H9 (cell line): ENCODE measurements around the gene STOML3. TPM values are rescaled to one million over a fixed set of nuclear protein-coding genes. Genes with fewer than 3 reads are reported as not detected.
A peak's percentile ranks its signal among the peaks of the same experiment; 100 is the strongest.

Source experiments
- DNase-seq: peaks from one replicate; pipeline ENCODE4 v3.0.0-alpha.2; 2017
- H2AFZ ChIP-seq: one replicate; pipeline ENCODE4 v1.6.1; 2013; ENCODE audit warnings: mild to moderate bottlenecking, low read length, control low read depth, moderate library complexity
- H2AK5ac ChIP-seq: 2 replicates; pipeline ENCODE4 v1.6.1; 2013; ENCODE audit warnings: low read length, control low read depth, mixed read lengths; ENCODE audit not compliant: insufficient read length
- H2BK120ac ChIP-seq: one replicate; pipeline ENCODE4 v1.6.1; 2013; ENCODE audit warnings: low read depth, mild to moderate bottlenecking, low read length, control low read depth, inconsistent platforms; ENCODE audit not compliant: poor library complexity, severe bottlenecking
- H2BK12ac ChIP-seq: 2 replicates; pipeline ENCODE4 v1.6.1; 2013; ENCODE audit warnings: low read length, control low read depth, mixed read lengths, low read depth; ENCODE audit not compliant: insufficient read length
- H2BK15ac ChIP-seq: 2 replicates; pipeline ENCODE4 v1.6.1; 2013; ENCODE audit warnings: low read depth, low read length, control low read depth
- H2BK20ac ChIP-seq: one replicate; pipeline ENCODE4 v1.6.1; 2013; ENCODE audit warnings: low read depth, mild to moderate bottlenecking, low read length, control low read depth, inconsistent platforms; ENCODE audit not compliant: poor library complexity, severe bottlenecking
- H2BK5ac ChIP-seq: 2 replicates; pipeline ENCODE4 v1.6.1; 2013; ENCODE audit warnings: low read length, control low read depth, mixed read lengths; ENCODE audit not compliant: insufficient read length
- H3K14ac ChIP-seq: 2 replicates; pipeline ENCODE4 v1.6.1; 2013; ENCODE audit warnings: low read length, control low read depth; ENCODE audit not compliant: insufficient read depth
- H3K18ac ChIP-seq: 2 replicates; pipeline ENCODE4 v1.6.1; 2013; ENCODE audit warnings: low read depth, mild to moderate bottlenecking, mixed read lengths, low read length, control low read depth; ENCODE audit not compliant: insufficient read length
- H3K23ac ChIP-seq: 2 replicates; pipeline ENCODE4 v1.6.1; 2013; ENCODE audit warnings: low read length, control low read depth, mixed read lengths, low read depth; ENCODE audit not compliant: insufficient read length
- H3K23me2 ChIP-seq: 2 replicates; pipeline ENCODE4 v1.6.1; 2013; ENCODE audit warnings: low read depth, mild to moderate bottlenecking, mixed read lengths, low read length, control low read depth; ENCODE audit not compliant: insufficient read length, poor library complexity, severe bottlenecking
- H3K27ac ChIP-seq: 2 replicates; pipeline ENCODE4 v1.5.1; 2013; ENCODE audit warnings: low read length, control low read depth, mixed read lengths, low read depth; ENCODE audit not compliant: insufficient read length
- H3K27me3 ChIP-seq: 2 replicates; pipeline ENCODE4 v1.6.1; 2013; ENCODE audit warnings: low read length, control low read depth, inconsistent platforms; ENCODE audit not compliant: insufficient read depth
- H3K4ac ChIP-seq: 2 replicates; pipeline ENCODE4 v1.6.1; 2013; ENCODE audit warnings: low read depth, mild to moderate bottlenecking, control low read depth, inconsistent platforms, low read length, moderate library complexity
- H3K4me1 ChIP-seq: 2 replicates; pipeline ENCODE4 v1.6.1; 2013; ENCODE audit warnings: low read length, control low read depth, inconsistent platforms; ENCODE audit not compliant: insufficient read depth
- H3K4me2 ChIP-seq: 2 replicates; pipeline ENCODE4 v1.6.1; 2013; ENCODE audit warnings: low read length, control low read depth, mixed read lengths; ENCODE audit not compliant: insufficient read length, insufficient read depth
- H3K56ac ChIP-seq: 2 replicates; pipeline ENCODE4 v1.6.1; 2013; ENCODE audit warnings: low read depth, mild to moderate bottlenecking, mixed read lengths, low read length, control low read depth; ENCODE audit not compliant: insufficient read length
- H3K79me1 ChIP-seq: 2 replicates; pipeline ENCODE4 v1.6.1; 2013; ENCODE audit warnings: low read depth, mild to moderate bottlenecking, moderate library complexity, low read length, control low read depth, inconsistent platforms; ENCODE audit not compliant: insufficient read depth, poor library complexity, severe bottlenecking
- H3K79me2 ChIP-seq: 2 replicates; pipeline ENCODE4 v1.6.1; 2013; ENCODE audit warnings: low read length, control low read depth, inconsistent platforms; ENCODE audit not compliant: insufficient read depth
- H3K9ac ChIP-seq: 2 replicates; pipeline ENCODE4 v1.6.1; 2013; ENCODE audit warnings: low read length, control low read depth, mixed read lengths; ENCODE audit not compliant: insufficient read length; ENCODE audit errors: extremely low read depth
- H3K9me3 ChIP-seq: one replicate; pipeline ENCODE4 v1.6.1; 2013; ENCODE audit warnings: low read depth, low read length, inconsistent platforms; ENCODE audit not compliant: control insufficient read depth
- H3T11ph ChIP-seq: one replicate; pipeline ENCODE4 v1.6.1; 2013; ENCODE audit warnings: mild to moderate bottlenecking, low read length, control low read depth, inconsistent platforms
- H4K20me1 ChIP-seq: one replicate; pipeline ENCODE4 v1.6.1; 2013; ENCODE audit not compliant: control insufficient read depth, insufficient read length, insufficient read depth
- H4K5ac ChIP-seq: 2 replicates; pipeline ENCODE4 v1.6.1; 2013; ENCODE audit warnings: low read depth, mild to moderate bottlenecking, mixed read lengths, low read length, control low read depth; ENCODE audit not compliant: insufficient read length
- H4K8ac ChIP-seq: replicated peaks from 2 replicates; pipeline ENCODE4 v1.6.1; 2013; ENCODE audit warnings: low read length, control low read depth, mixed read lengths, low read depth; ENCODE audit not compliant: insufficient read length
- H4K91ac ChIP-seq: 2 replicates; pipeline ENCODE4 v1.6.1; 2013; ENCODE audit warnings: low read depth, mild to moderate bottlenecking, moderate library complexity, mixed read lengths, low read length, control low read depth; ENCODE audit not compliant: insufficient read length
- H3K27ac Mint-ChIP-seq, 3 experiments: 2 replicates in 2 of 3; 3 replicates in 1 of 3; pipeline ENCODE4 v1.8.0; 2020 to 2021; ENCODE audit warnings: mixed read lengths in 3 of 3, mild to moderate bottlenecking in 1 of 3, moderate library complexity in 1 of 3
- H3K27me3 Mint-ChIP-seq: 2 replicates; pipeline ENCODE4 v1.8.0; 2021; ENCODE audit warnings: low read depth, mild to moderate bottlenecking, moderate library complexity, mixed read lengths
- H3K36me3 Mint-ChIP-seq, 3 experiments: 2 replicates in 2 of 3; 3 replicates in 1 of 3; pipeline ENCODE4 v1.8.0; 2020 to 2021; ENCODE audit warnings: low read depth in 3 of 3, mixed read lengths in 3 of 3; ENCODE audit not compliant: insufficient read depth in 1 of 3
- H3K4me1 Mint-ChIP-seq, 2 experiments: 2 replicates each; pipeline ENCODE4 v1.8.0; 2020; ENCODE audit warnings: mixed read lengths in 2 of 2
- H3K4me3 Mint-ChIP-seq, 2 experiments: 2 replicates in 1 of 2; 3 replicates in 1 of 2; pipeline ENCODE4 v1.8.0; 2020 to 2021; ENCODE audit warnings: mild to moderate bottlenecking in 2 of 2, mixed read lengths in 2 of 2, moderate library complexity in 1 of 2
- H3K9me3 Mint-ChIP-seq, 2 experiments: 2 replicates in 1 of 2; 3 replicates in 1 of 2; pipeline ENCODE4 v1.8.0; 2020; ENCODE audit warnings: mild to moderate bottlenecking in 2 of 2, mixed read lengths in 2 of 2, moderate library complexity in 1 of 2
- WGBS: extraction: QIAGEN DNeasy Blood & Tissue Kit; methylation state at CpG from one replicate; pipeline ENCODE4 v1.1.7; 2013; ENCODE audit warnings: missing lambda C conversion rate, low lambda C conversion rate, mixed read lengths; ENCODE audit not compliant: insufficient read length; ENCODE audit errors: extremely low coverage; 5-methylcytosine and 5-hydroxymethylcytosine counted together
- total RNA-seq: library from RNA; stranded (reverse); gene quantifications from 2 replicates; pipeline ENCODE4 v1.2.1, GENCODE V29; 2021
- TF ChIP-seq, protein P1 (sequence below): fragments of 200-600 bp; sonication (generic); conservative IDR thresholded peaks from 3 replicates; pipeline ENCODE4 v1.8.0; 2021; ENCODE audit warnings: antibody characterized with exemption, mild to moderate bottlenecking

Gene STOML3
- total RNA-seq, 1 experiment from 2014 or later, result not detected

DNA sequence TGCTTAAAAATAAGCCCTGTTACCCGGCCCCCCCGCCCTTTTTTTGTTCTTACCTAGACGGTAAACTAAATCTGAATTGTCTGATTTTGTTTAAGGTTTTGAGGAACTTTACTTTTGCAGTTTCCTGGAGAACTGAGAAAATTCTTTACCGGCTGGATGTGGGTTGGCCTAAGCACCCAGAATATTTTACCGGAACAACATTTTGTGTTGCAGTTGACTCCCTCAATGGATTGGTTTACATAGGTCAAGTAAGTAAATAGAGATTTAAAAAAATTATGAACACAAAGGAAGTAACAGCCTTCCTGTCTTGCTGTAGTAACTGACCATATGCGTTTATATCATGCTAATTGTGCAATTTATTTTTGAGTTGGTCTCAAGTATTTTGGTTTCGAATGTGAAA is 48.4 kb upstream of the STOML3 start:
- Histone ChIP-seq H3K9ac (peak overlapping the region; percentile 73), H2BK120ac (no peak overlapping the region), H3K14ac (no peak overlapping the region), H3K27me3 (no peaks in the 10 kb centered on the region), H3K27ac (no peak overlapping the region), H2BK15ac (no peak overlapping the region), H3K79me1 (no peaks in the 10 kb centered on the region), H3K79me2 (peaks cover 29% of the 10 kb centered on the region), H3K56ac (no peak overlapping the region), H2AK5ac (no peak overlapping the region), H3K9me3 (no peaks in the 10 kb centered on the region), H3K4me1 (no peaks in the 10 kb centered on the region), H2BK12ac (no peak overlapping the region), H3T11ph (no peak overlapping the region), H3K23me2 (peaks cover 9% of the 10 kb centered on the region), H4K5ac (no peak overlapping the region), H4K8ac (no peak overlapping the region), H4K91ac (no peak overlapping the region), H3K4me2 (peak overlapping the region; percentile 52), H3K23ac (no peak overlapping the region), H3K18ac (no peak overlapping the region), H3K4ac (no peak overlapping the region), H4K20me1 (no peaks in the 10 kb centered on the region), H2BK20ac (no peak overlapping the region), H2AFZ (no peak overlapping the region), H2BK5ac (no peak overlapping the region)
- H3K4me3 Mint-ChIP-seq, result peak overlapping the region; percentile 90 to 93
- peaks cover 26 to 31% of the 10 kb centered on the region in 2 experiments for H3K4me1 Mint-ChIP-seq
- no peaks in the 10 kb centered on the region for H3K27me3 Mint-ChIP-seq
- H3K9me3 Mint-ChIP-seq, result no peaks in the 10 kb centered on the region
- no peak for DNase-seq
- WGBS, result 100% methylated on average over 1 of the region's 7 CpGs
- no peak overlapping the region for H3K27ac Mint-ChIP-seq
- H3K36me3 Mint-ChIP-seq, result peaks cover 2 to 7% (median 3%) of the 10 kb centered on the region in 3 experiments
- TF ChIP-seq, protein P1, sequence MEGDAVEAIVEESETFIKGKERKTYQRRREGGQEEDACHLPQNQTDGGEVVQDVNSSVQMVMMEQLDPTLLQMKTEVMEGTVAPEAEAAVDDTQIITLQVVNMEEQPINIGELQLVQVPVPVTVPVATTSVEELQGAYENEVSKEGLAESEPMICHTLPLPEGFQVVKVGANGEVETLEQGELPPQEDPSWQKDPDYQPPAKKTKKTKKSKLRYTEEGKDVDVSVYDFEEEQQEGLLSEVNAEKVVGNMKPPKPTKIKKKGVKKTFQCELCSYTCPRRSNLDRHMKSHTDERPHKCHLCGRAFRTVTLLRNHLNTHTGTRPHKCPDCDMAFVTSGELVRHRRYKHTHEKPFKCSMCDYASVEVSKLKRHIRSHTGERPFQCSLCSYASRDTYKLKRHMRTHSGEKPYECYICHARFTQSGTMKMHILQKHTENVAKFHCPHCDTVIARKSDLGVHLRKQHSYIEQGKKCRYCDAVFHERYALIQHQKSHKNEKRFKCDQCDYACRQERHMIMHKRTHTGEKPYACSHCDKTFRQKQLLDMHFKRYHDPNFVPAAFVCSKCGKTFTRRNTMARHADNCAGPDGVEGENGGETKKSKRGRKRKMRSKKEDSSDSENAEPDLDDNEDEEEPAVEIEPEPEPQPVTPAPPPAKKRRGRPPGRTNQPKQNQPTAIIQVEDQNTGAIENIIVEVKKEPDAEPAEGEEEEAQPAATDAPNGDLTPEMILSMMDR, result no peak
